Prostate gland (tissue), 2 donors: ENCODE measurements around the gene CEP44.

Experiments used
- POLR2A ChIP-seq: fragments of 450-650 bp; IDR thresholded peaks from one replicate; pipeline ENCODE4 v1.6.1; 2016; ENCODE audit warnings: antibody characterized with exemption, mild to moderate bottlenecking
- POLR2AphosphoS5 ChIP-seq: sonication (generic); formaldehyde crosslinking; IDR thresholded peaks from one replicate; pipeline ENCODE4 v1.6.1; 2017; ENCODE audit warnings: antibody characterized with exemption
- TF ChIP-seq, protein P1 (sequence below), 4 experiments: fragments of 200-600 bp in 2 of 4; fragments of 450-650 bp in 2 of 4; sonication (generic) in 2 of 4; IDR thresholded peaks; 1 replicate in 3 of 4; 2 replicates in 1 of 4; pipeline ENCODE4 v1.5.1; 2016 to 2019; ENCODE audit warnings: antibody characterized with exemption in 4 of 4, mild to moderate bottlenecking in 2 of 4, moderate library complexity in 2 of 4

DNA sequence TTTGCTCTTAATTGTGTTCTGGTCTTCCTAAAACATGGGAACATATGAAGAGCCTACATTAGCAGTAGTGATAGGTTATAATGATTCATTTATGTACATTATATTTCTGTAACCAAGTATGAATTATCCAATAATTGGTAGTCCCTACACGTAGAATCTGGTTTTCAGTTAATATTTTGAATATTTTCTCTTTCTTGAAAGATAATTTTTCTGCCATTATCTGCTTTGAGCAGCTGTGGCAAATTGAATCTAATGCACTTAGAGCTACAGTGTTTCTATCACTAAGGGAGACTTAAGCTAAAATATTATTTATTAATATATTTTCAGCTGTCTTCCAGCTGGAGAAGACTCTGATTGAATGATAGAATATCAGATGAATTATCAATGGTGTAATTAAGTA is 21.0 kb downstream of the CEP44 start:
- no peak for TF ChIP-seq POLR2AphosphoS5
- TF ChIP-seq, protein P1, sequence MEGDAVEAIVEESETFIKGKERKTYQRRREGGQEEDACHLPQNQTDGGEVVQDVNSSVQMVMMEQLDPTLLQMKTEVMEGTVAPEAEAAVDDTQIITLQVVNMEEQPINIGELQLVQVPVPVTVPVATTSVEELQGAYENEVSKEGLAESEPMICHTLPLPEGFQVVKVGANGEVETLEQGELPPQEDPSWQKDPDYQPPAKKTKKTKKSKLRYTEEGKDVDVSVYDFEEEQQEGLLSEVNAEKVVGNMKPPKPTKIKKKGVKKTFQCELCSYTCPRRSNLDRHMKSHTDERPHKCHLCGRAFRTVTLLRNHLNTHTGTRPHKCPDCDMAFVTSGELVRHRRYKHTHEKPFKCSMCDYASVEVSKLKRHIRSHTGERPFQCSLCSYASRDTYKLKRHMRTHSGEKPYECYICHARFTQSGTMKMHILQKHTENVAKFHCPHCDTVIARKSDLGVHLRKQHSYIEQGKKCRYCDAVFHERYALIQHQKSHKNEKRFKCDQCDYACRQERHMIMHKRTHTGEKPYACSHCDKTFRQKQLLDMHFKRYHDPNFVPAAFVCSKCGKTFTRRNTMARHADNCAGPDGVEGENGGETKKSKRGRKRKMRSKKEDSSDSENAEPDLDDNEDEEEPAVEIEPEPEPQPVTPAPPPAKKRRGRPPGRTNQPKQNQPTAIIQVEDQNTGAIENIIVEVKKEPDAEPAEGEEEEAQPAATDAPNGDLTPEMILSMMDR (IDR thresholded peaks at IDR 0.05): no peak
- no peak for TF ChIP-seq POLR2A
